Gastrocnemius medialis (tissue), 4 donors: ENCODE data around the gene SLA2.

Experiments used
- CTCF ChIP-seq, 5 experiments: fragments of 450-650 bp in 3 of 5; fragments of 200-600 bp in 2 of 5; sonication (generic) in 2 of 5; IDR thresholded peaks in 4 of 5; conservative IDR thresholded peaks in 1 of 5; 1 replicate in 4 of 5; 2 replicates in 1 of 5; pipeline ENCODE4 v1.5.1; 2016 to 2019; ENCODE audit warnings: antibody characterized with exemption in 5 of 5, mild to moderate bottlenecking in 3 of 5, moderate library complexity in 3 of 5
- POLR2A ChIP-seq, 2 donors: fragments of 450-650 bp; IDR thresholded peaks; one replicate each; pipeline ENCODE4 v1.6.1; 2017; ENCODE audit warnings: antibody characterized with exemption in 2 of 2, mild to moderate bottlenecking in 2 of 2, moderate library complexity in 2 of 2

- no peak for TF ChIP-seq POLR2A (IDR thresholded peaks at IDR 0.05)
- TF ChIP-seq CTCF (IDR thresholded peaks at IDR 0.05 in 4 of 5, conservative IDR thresholded peaks at IDR 0.05 in 1 of 5) = no peak
These were observed 83.3 kb downstream of the SLA2 start for GRCh38 chr20:36562724-36563123.
